ENCODE measurements around the gene SPTLC2. TPM values are rescaled to one million over a fixed set of nuclear protein-coding genes. Genes with fewer than 3 reads are reported as not detected.

Gene SPTLC2
- total RNA-seq, 1 experiment from 2014 or later, result 68.4 TPM

DNA sequence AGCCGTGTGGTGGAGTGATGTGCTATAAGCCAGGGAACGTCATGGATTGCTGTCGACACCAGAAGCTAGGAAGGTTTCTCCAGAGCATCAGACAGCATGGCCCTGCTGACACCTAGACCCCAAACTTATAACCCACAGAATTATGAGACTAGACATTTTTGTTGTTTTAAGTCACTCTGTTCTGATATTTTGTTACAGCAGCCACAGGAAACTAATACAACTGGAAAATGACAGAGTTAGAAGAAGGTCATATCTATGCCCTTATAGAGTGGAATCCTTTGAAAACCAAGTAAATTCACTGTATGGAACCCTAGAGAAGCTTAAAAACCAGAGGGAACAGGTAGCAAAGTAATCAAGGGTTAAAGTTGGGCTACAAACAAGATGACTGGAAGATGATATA lies 42.5 kb downstream of the SPTLC2 start:
- no TSS peak for BruUV-seq (replicated peaks)
- H3K27me3 ChIP-seq (ENCODE audit: insufficient read depth, low read depth), result no peaks in the 10 kb centered on the region
- no peaks in the 10 kb centered on the region for H3K9me2 ChIP-seq (ENCODE audit: insufficient read depth)
- H2AFZ ChIP-seq, result no peak overlapping the region
- H3K4me3 ChIP-seq, result no peak overlapping the region
- TF ChIP-seq, protein P1, sequence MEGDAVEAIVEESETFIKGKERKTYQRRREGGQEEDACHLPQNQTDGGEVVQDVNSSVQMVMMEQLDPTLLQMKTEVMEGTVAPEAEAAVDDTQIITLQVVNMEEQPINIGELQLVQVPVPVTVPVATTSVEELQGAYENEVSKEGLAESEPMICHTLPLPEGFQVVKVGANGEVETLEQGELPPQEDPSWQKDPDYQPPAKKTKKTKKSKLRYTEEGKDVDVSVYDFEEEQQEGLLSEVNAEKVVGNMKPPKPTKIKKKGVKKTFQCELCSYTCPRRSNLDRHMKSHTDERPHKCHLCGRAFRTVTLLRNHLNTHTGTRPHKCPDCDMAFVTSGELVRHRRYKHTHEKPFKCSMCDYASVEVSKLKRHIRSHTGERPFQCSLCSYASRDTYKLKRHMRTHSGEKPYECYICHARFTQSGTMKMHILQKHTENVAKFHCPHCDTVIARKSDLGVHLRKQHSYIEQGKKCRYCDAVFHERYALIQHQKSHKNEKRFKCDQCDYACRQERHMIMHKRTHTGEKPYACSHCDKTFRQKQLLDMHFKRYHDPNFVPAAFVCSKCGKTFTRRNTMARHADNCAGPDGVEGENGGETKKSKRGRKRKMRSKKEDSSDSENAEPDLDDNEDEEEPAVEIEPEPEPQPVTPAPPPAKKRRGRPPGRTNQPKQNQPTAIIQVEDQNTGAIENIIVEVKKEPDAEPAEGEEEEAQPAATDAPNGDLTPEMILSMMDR (conservative IDR thresholded peaks at IDR 0.05), result no peak
- no peak for TF ChIP-seq EZH2 (IDR thresholded peaks at IDR 0.05; ENCODE audit: low read depth)
- no peaks in the 10 kb centered on the region for H3K9me3 ChIP-seq (ENCODE audit: insufficient read depth, low read depth)
- POLR2A ChIA-PET (ENCODE audit: unreplicated experiment), result no interaction called here
- peaks cover 40% of the 10 kb centered on the region for H3K79me2 ChIP-seq (ENCODE audit: low read depth)
- CTCF ChIA-PET, result no interaction called here
- intact Hi-C loops (cut with micrococcal nuclease; ENCODE audit: unreplicated experiment), result no loop called here
- peaks cover 41% of the 10 kb centered on the region for H3K36me3 ChIP-seq (ENCODE audit: low read depth)
- peaks cover 13% of the 10 kb centered on the region for H4K20me1 ChIP-seq (ENCODE audit: insufficient read depth)
- no peak overlapping the region for H3K4me2 ChIP-seq
- H3K27ac ChIP-seq, result no peak overlapping the region
- H3K4me1 ChIP-seq (replicated peaks; ENCODE audit: insufficient read depth), result no peaks in the 10 kb centered on the region
- peaks cover 20% of the 10 kb centered on the region for H3F3A ChIP-seq (ENCODE audit: insufficient read depth, low read depth)
- no peak for DNase-seq

DNA sequence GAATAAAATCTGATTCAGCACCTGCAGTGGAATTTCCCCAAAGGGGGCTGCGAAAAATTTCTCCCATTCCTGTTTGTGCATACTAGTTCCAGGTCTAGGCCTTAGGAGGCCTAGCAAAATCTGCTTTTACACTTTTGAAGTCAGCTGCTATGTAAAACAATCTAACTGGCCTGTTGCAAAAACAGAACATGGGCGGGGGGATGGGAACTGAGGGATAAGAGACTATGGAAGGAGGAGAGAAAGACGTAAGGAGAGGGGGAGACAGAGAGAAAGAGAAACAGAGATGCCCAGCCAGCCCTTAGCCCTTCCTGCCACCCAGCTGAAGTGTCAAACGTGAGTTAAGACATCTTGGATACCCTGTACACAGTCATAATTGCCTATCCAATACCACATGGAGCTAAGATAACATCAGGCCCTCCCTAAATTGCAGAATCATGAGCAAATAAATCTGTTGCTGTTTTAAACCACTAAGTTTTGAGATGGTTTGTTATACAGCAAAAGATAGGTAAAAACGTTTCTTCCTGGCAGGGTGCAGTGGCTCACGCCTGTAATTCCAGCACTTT lies 45.6 kb downstream of the SPTLC2 start:
- H3K79me2 ChIP-seq (ENCODE audit: low read depth), result peaks cover 26% of the 10 kb centered on the region; the same call in 1 of the 2 replicates
- H3K36me3 ChIP-seq (ENCODE audit: low read depth), result peaks cover 32% of the 10 kb centered on the region
- no peaks in the 10 kb centered on the region for H3K9me2 ChIP-seq (ENCODE audit: insufficient read depth)
- BruUV-seq (replicated peaks), result no TSS peak
- H3K4me1 ChIP-seq (replicated peaks; ENCODE audit: insufficient read depth), result no peaks in the 10 kb centered on the region
- no peak overlapping the region for H3K4me3 ChIP-seq
- H2AFZ ChIP-seq, result no peak overlapping the region
- H3K9me3 ChIP-seq (ENCODE audit: insufficient read depth, low read depth), result no peaks in the 10 kb centered on the region
- TF ChIP-seq EZH2 (IDR thresholded peaks at IDR 0.05; ENCODE audit: low read depth), result no peak
- TF ChIP-seq, protein P1 (conservative IDR thresholded peaks at IDR 0.05), result no peak
- ChIA-PET CTCF (interaction anchor here (0.6 kb wide), 1 partner anchor 43 kb away, joined by 6 read pairs; no protein-coding TSS in a partner anchor), POLR2A (ENCODE audit: unreplicated experiment) (interaction anchor here (0.7 kb wide), 1 partner anchor 20 kb away, joined by 3 read pairs; no protein-coding TSS in a partner anchor)
- peaks cover 15% of the 10 kb centered on the region; the same call in 1 of the 2 replicates for H4K20me1 ChIP-seq (ENCODE audit: insufficient read depth)
- no peak for DNase-seq
- H3K27me3 ChIP-seq (ENCODE audit: insufficient read depth, low read depth), result no peaks in the 10 kb centered on the region
- peaks cover 32% of the 10 kb centered on the region for H3F3A ChIP-seq (ENCODE audit: insufficient read depth, low read depth)
- no peak overlapping the region for H3K4me2 ChIP-seq
- intact Hi-C loops (cut with micrococcal nuclease; ENCODE audit: unreplicated experiment), result no loop called here
- H3K27ac ChIP-seq, result 0 out of 2 replicates have a peak overlapping the region, but pooled peaks have one; percentile 0

DNA sequence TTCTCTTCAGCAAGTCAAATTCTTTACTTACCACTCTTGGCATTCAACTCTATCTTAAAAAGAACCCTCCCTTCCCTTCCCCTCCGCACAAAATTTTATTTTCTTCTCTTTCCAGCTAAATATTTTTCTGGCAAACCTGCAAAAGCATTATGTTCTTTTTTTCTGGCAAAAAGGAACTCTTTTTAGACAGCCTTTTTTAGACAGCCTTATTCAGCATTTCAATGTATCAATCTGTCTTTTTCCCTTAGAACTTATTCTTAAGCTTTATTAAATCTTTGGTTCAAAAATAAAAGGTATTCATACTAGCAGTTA lies 50.5 kb downstream of the SPTLC2 start:
- Histone ChIP-seq H4K20me1 (ENCODE audit: insufficient read depth) (peaks cover 8% of the 10 kb centered on the region; the same call in 1 of the 2 replicates), H3K9me3 (ENCODE audit: insufficient read depth, low read depth) (no peaks in the 10 kb centered on the region), H2AFZ (no peak overlapping the region), H3F3A (ENCODE audit: insufficient read depth, low read depth) (peaks cover 23% of the 10 kb centered on the region), H3K9me2 (ENCODE audit: insufficient read depth) (no peaks in the 10 kb centered on the region), H3K27ac (0 out of 2 replicates have a peak overlapping the region, but pooled peaks have one; percentile 7), H3K4me2 (no peak overlapping the region), H3K79me2 (ENCODE audit: low read depth) (peaks cover 12% of the 10 kb centered on the region; the same call in 1 of the 2 replicates), H3K4me3 (no peak overlapping the region), H3K36me3 (ENCODE audit: low read depth) (peaks cover 20% of the 10 kb centered on the region), H3K4me1 (replicated peaks; ENCODE audit: insufficient read depth) (no peaks in the 10 kb centered on the region), H3K27me3 (ENCODE audit: insufficient read depth, low read depth) (no peaks in the 10 kb centered on the region)
- CTCF ChIA-PET, result no interaction called here
- intact Hi-C loops (cut with micrococcal nuclease; ENCODE audit: unreplicated experiment), result loop anchor here (5.0 kb wide), 1 partner anchor 141 kb away; the partner anchor contains the start of genes ALKBH1 and SLIRP
- TF ChIP-seq, protein P1 (conservative IDR thresholded peaks at IDR 0.05), result no peak
- no peak for TF ChIP-seq EZH2 (IDR thresholded peaks at IDR 0.05; ENCODE audit: low read depth)
- POLR2A ChIA-PET (ENCODE audit: unreplicated experiment), result no interaction called here
- BruUV-seq (replicated peaks), result no TSS peak
- no peak for DNase-seq

Measured in PC-9 (cell line).